ENCODE data around the gene OR2T2. TPM values are rescaled to one million over a fixed set of nuclear protein-coding genes. Genes with fewer than 3 reads are reported as not detected.
"Not testable (repeated sequence)": the region's sequence is repeated elsewhere in the genome, so short reads cannot be mapped to it uniquely, and the experiment has no call there.

Gene OR2T2
- total and polyA plus RNA-seq, 2 donors (not counting 1 experiment from before 2014, with no cell fraction given), result not detected

DNA sequence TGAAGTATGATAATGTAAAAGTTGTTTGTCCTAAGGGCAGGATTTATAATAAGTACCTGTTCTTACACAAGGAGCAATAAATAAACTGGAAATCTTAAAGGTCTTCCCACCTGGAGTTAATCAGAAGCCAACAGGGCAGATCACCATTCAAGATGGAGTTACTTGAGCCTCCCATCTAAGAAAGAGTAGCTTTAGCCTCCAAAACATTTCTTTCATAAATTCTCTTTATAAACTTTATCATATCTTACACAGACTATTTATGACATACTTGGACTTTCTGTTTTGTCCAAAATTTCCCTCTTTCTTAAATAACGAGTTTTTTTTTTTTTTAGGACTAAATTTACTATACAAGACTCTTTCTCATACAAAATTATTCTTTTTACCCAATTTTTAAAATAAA lies 24.1 kb upstream of the OR2T2 start:
- no peak overlapping the region for H3K4me2 ChIP-seq (ENCODE audit: extremely low read depth, insufficient read depth, low read length)
- H2AFZ ChIP-seq (ENCODE audit: low read length), result no peak overlapping the region
- no peak overlapping the region for H3K4me3 ChIP-seq (replicated peaks in 1 of 4; ENCODE audit: control extremely low read depth in 1 of 4, insufficient read depth in 1 of 4, low read depth in 3 of 4, low read length in 4 of 4)
- H3K9me3 ChIP-seq (ENCODE audit: control insufficient read depth, insufficient read depth, low read depth, low read length), result no peaks in the 10 kb centered on the region
- H3K27me3 ChIP-seq (ENCODE audit: control insufficient read depth, insufficient read depth, low read length), result no peaks in the 10 kb centered on the region
- no peak overlapping the region for H3K9ac ChIP-seq (ENCODE audit: insufficient read depth, low read length)
- TF ChIP-seq, protein P1, sequence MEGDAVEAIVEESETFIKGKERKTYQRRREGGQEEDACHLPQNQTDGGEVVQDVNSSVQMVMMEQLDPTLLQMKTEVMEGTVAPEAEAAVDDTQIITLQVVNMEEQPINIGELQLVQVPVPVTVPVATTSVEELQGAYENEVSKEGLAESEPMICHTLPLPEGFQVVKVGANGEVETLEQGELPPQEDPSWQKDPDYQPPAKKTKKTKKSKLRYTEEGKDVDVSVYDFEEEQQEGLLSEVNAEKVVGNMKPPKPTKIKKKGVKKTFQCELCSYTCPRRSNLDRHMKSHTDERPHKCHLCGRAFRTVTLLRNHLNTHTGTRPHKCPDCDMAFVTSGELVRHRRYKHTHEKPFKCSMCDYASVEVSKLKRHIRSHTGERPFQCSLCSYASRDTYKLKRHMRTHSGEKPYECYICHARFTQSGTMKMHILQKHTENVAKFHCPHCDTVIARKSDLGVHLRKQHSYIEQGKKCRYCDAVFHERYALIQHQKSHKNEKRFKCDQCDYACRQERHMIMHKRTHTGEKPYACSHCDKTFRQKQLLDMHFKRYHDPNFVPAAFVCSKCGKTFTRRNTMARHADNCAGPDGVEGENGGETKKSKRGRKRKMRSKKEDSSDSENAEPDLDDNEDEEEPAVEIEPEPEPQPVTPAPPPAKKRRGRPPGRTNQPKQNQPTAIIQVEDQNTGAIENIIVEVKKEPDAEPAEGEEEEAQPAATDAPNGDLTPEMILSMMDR (conservative IDR thresholded peaks at IDR 0.05 in 1 of 2, IDR thresholded peaks at IDR 0.05 in 1 of 2; ENCODE audit: low read depth in 1 of 2, low read length in 2 of 2), result no peak
- no peak for TF ChIP-seq EZH2 (IDR thresholded peaks at IDR 0.05; ENCODE audit: low read length, missing control alignments)
- no peaks in the 10 kb centered on the region for H3K36me3 ChIP-seq (ENCODE audit: control insufficient read depth, insufficient read depth, low read length)
- H3K27ac ChIP-seq (ENCODE audit: insufficient read depth, low read length), result no peak overlapping the region
- peak in 1 of 2 donors; percentile 3 for DNase-seq (ENCODE audit: low read depth in 2 of 2)
- no peaks in the 10 kb centered on the region for H3K4me1 ChIP-seq (ENCODE audit: control insufficient read depth, extremely low read depth, insufficient read depth, low read length)
- no peaks in the 10 kb centered on the region for H3K79me2 ChIP-seq (ENCODE audit: control insufficient read depth, insufficient read depth, low read length)
- no peaks in the 10 kb centered on the region for H4K20me1 ChIP-seq (ENCODE audit: control insufficient read depth, extremely low read depth, insufficient read depth, low read length)

DNA sequence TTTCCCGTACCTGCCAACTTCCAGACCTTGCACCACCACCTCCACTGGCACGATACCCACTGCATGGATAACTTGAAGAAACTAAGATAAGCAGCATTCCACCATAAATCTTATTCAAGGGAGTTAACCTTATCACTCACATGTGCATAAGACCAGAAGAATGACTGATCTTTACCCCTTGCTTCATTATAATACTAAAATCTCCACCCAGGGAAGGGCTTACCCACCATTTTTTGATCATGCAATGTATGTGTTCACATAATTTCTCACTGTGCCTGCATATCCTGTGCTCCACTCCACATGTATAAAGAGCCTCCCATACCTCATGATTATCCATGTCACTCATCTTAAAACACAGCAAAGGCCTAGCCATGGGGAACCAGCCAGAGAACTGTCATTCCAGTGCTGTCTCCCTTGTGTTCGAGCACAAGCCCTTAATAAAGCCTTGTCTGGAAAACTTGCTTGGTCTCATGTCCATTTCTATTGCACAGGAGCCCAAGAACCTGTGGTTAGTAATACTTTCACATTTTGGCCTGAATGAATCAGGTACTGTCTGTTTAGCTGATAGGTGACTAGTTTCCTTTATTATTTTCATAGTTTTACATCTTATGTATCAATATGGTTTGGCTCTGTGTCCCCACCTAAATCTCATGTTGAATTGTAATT lies 17.8 kb upstream of the OR2T2 start:
- not testable (repeated sequence) for H3K4me1 ChIP-seq (ENCODE audit: control insufficient read depth, extremely low read depth, insufficient read depth, low read length); H3K27ac ChIP-seq (ENCODE audit: insufficient read depth, low read length); DNase-seq (ENCODE audit: low read depth in 2 of 2); H4K20me1 ChIP-seq (ENCODE audit: control insufficient read depth, extremely low read depth, insufficient read depth, low read length); H3K9ac ChIP-seq (ENCODE audit: insufficient read depth, low read length); H3K4me3 ChIP-seq (replicated peaks in 1 of 4; ENCODE audit: control extremely low read depth in 1 of 4, insufficient read depth in 1 of 4, low read depth in 3 of 4, low read length in 4 of 4); H3K4me2 ChIP-seq (ENCODE audit: extremely low read depth, insufficient read depth, low read length); H2AFZ ChIP-seq (ENCODE audit: low read length); H3K36me3 ChIP-seq (ENCODE audit: control insufficient read depth, insufficient read depth, low read length); H3K79me2 ChIP-seq (ENCODE audit: control insufficient read depth, insufficient read depth, low read length); H3K27me3 ChIP-seq (ENCODE audit: control insufficient read depth, insufficient read depth, low read length); H3K9me3 ChIP-seq (ENCODE audit: control insufficient read depth, insufficient read depth, low read depth, low read length)

DNA sequence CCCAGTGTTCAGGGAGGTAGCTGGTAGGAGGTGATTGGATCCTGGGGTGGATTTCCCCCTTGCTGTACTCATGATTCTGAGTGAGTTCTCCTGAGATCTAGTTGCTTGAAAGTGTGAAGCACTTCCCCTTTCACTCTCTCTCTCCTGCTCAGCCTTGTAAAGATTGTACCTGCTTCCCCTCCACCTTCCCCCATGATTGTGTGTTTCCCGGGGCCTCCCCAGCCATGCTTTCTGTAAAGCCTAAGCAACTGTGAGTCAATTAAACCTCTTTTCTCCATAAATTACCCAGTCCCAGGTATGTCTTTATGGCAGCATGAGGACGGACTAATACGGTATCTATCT lies 17.3 kb upstream of the OR2T2 start:
- not testable (repeated sequence) for H3K27me3 ChIP-seq (ENCODE audit: control insufficient read depth, insufficient read depth, low read length); H3K9me3 ChIP-seq (ENCODE audit: control insufficient read depth, insufficient read depth, low read depth, low read length); H3K4me2 ChIP-seq (ENCODE audit: extremely low read depth, insufficient read depth, low read length); H3K36me3 ChIP-seq (ENCODE audit: control insufficient read depth, insufficient read depth, low read length); H3K4me1 ChIP-seq (ENCODE audit: control insufficient read depth, extremely low read depth, insufficient read depth, low read length); H3K4me3 ChIP-seq (replicated peaks in 1 of 4; ENCODE audit: control extremely low read depth in 1 of 4, insufficient read depth in 1 of 4, low read depth in 3 of 4, low read length in 4 of 4); H3K9ac ChIP-seq (ENCODE audit: insufficient read depth, low read length); H3K27ac ChIP-seq (ENCODE audit: insufficient read depth, low read length); H3K79me2 ChIP-seq (ENCODE audit: control insufficient read depth, insufficient read depth, low read length); H2AFZ ChIP-seq (ENCODE audit: low read length); DNase-seq (ENCODE audit: low read depth in 2 of 2); H4K20me1 ChIP-seq (ENCODE audit: control insufficient read depth, extremely low read depth, insufficient read depth, low read length)

DNA sequence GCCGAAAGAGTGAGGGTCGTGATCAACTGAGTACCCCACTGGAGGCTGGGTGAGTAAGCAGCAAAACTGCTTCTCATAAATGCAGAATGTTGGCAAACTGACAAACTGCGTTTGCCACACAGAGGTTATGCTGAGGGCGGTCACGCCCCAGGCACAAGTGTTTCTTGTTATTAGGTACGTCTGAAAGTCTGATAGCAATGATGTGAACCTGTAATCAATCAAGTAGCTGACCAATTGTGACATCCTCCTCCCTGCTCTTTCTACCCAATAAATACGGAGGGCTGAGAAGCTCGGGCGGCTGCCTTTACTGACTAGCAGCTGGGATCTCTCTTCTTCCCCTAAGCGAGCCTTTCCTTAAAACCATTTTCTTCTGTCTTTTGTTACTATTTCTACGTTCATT lies 13.8 kb upstream of the OR2T2 start:
- H3K4me3 ChIP-seq (replicated peaks in 1 of 4; ENCODE audit: control extremely low read depth in 1 of 4, insufficient read depth in 1 of 4, low read depth in 3 of 4, low read length in 4 of 4); H3K36me3 ChIP-seq (ENCODE audit: control insufficient read depth, insufficient read depth, low read length); H4K20me1 ChIP-seq (ENCODE audit: control insufficient read depth, extremely low read depth, insufficient read depth, low read length); H3K4me1 ChIP-seq (ENCODE audit: control insufficient read depth, extremely low read depth, insufficient read depth, low read length); H3K27ac ChIP-seq (ENCODE audit: insufficient read depth, low read length); H3K4me2 ChIP-seq (ENCODE audit: extremely low read depth, insufficient read depth, low read length); DNase-seq (ENCODE audit: low read depth in 2 of 2); H3K79me2 ChIP-seq (ENCODE audit: control insufficient read depth, insufficient read depth, low read length); H3K9ac ChIP-seq (ENCODE audit: insufficient read depth, low read length); H2AFZ ChIP-seq (ENCODE audit: low read length); H3K9me3 ChIP-seq (ENCODE audit: control insufficient read depth, insufficient read depth, low read depth, low read length); H3K27me3 ChIP-seq (ENCODE audit: control insufficient read depth, insufficient read depth, low read length): not testable (repeated sequence)

DNA sequence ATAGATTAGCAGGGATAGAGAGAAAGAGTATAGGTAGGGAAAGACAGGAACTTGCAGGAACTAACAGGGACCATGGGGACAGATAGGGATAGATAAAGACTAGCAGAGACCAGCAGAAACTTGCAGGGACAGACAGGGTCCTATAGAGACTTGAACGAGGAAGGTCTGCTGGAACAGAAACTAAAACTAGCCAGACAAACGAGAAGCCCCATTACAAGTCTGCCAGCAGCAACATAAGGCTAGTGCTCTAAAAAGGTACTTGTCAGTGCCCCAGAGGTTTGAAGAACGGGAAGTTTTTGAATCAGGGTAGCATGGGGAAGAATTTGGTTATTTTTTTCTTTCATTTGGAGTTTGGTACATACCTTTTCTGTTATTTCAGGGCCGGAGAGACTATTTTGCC lies 13.2 kb upstream of the OR2T2 start:
- DNase-seq (ENCODE audit: low read depth in 2 of 2); H3K4me1 ChIP-seq (ENCODE audit: control insufficient read depth, extremely low read depth, insufficient read depth, low read length); H3K27ac ChIP-seq (ENCODE audit: insufficient read depth, low read length); H3K9ac ChIP-seq (ENCODE audit: insufficient read depth, low read length); H3K9me3 ChIP-seq (ENCODE audit: control insufficient read depth, insufficient read depth, low read depth, low read length); H4K20me1 ChIP-seq (ENCODE audit: control insufficient read depth, extremely low read depth, insufficient read depth, low read length); H2AFZ ChIP-seq (ENCODE audit: low read length); H3K36me3 ChIP-seq (ENCODE audit: control insufficient read depth, insufficient read depth, low read length); H3K79me2 ChIP-seq (ENCODE audit: control insufficient read depth, insufficient read depth, low read length); H3K4me2 ChIP-seq (ENCODE audit: extremely low read depth, insufficient read depth, low read length); H3K4me3 ChIP-seq (replicated peaks in 1 of 4; ENCODE audit: control extremely low read depth in 1 of 4, insufficient read depth in 1 of 4, low read depth in 3 of 4, low read length in 4 of 4); H3K27me3 ChIP-seq (ENCODE audit: control insufficient read depth, insufficient read depth, low read length): not testable (repeated sequence)

DNA sequence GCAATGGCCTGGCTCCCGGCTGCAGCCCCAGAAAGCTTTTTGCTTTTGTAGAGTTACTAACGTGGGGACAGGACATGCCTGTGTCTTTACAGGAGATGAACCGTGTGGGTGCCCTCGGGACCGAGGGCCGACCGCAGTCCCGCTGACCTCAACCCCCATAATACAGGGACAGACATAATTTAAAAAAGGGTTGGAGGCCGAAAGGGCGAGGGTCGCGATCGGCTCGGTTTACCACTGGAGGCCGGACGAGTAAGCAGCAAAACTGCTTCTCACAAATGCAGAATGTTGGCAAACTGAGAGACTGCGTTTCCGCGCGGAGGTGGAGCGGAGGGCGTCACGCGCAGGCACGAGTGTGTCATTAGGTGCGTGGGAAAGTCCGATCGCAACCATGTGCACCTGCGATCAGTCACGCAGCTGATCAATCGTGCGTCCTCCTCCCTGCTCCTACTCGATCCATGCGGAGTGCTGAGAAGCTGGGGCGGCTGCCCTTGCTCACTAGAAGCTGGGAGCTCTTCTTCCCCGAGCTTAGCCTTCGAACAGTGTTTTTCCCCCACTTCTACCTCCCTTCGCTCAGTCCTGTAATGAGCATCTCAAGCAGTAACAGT lies 11.5 kb upstream of the OR2T2 start:
- H3K9ac ChIP-seq (ENCODE audit: insufficient read depth, low read length); H3K9me3 ChIP-seq (ENCODE audit: control insufficient read depth, insufficient read depth, low read depth, low read length); H3K4me2 ChIP-seq (ENCODE audit: extremely low read depth, insufficient read depth, low read length); H3K4me3 ChIP-seq (replicated peaks in 1 of 4; ENCODE audit: control extremely low read depth in 1 of 4, insufficient read depth in 1 of 4, low read depth in 3 of 4, low read length in 4 of 4); DNase-seq (ENCODE audit: low read depth in 2 of 2); H3K4me1 ChIP-seq (ENCODE audit: control insufficient read depth, extremely low read depth, insufficient read depth, low read length); H3K36me3 ChIP-seq (ENCODE audit: control insufficient read depth, insufficient read depth, low read length); H3K27me3 ChIP-seq (ENCODE audit: control insufficient read depth, insufficient read depth, low read length); H3K79me2 ChIP-seq (ENCODE audit: control insufficient read depth, insufficient read depth, low read length); H2AFZ ChIP-seq (ENCODE audit: low read length); H3K27ac ChIP-seq (ENCODE audit: insufficient read depth, low read length); H4K20me1 ChIP-seq (ENCODE audit: control insufficient read depth, extremely low read depth, insufficient read depth, low read length): not testable (repeated sequence)

Measured in fibroblast of lung (primary cell).